ENCODE measurements around the gene SPEM2.

GRCh38 chr17:7462474-7463371, 37.3 kb downstream of the SPEM2 start:
- TF ChIP-seq, protein P1, sequence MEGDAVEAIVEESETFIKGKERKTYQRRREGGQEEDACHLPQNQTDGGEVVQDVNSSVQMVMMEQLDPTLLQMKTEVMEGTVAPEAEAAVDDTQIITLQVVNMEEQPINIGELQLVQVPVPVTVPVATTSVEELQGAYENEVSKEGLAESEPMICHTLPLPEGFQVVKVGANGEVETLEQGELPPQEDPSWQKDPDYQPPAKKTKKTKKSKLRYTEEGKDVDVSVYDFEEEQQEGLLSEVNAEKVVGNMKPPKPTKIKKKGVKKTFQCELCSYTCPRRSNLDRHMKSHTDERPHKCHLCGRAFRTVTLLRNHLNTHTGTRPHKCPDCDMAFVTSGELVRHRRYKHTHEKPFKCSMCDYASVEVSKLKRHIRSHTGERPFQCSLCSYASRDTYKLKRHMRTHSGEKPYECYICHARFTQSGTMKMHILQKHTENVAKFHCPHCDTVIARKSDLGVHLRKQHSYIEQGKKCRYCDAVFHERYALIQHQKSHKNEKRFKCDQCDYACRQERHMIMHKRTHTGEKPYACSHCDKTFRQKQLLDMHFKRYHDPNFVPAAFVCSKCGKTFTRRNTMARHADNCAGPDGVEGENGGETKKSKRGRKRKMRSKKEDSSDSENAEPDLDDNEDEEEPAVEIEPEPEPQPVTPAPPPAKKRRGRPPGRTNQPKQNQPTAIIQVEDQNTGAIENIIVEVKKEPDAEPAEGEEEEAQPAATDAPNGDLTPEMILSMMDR (IDR thresholded peaks at IDR 0.05) = no peak
- TF ChIP-seq POLR2A (IDR thresholded peaks at IDR 0.05) (no peak), POLR2AphosphoS5 (IDR thresholded peaks at IDR 0.05) (no peak)

Measured in prostate gland (tissue), 2 donors.